Forelimb muscle (tissue), 1 donor: ENCODE data around the gene ACLY. TPM values are rescaled to one million over a fixed set of nuclear protein-coding genes. Genes with fewer than 3 reads are reported as not detected.
"Not testable (repeated sequence)": the region's sequence is repeated elsewhere in the genome, so short reads cannot be mapped to it uniquely, and the experiment has no call there.

Experiments
- DNase-seq: peaks from one replicate; pipeline ENCODE4 v3.0.0-alpha.2; 2013; ENCODE audit warnings: low read depth
- polyA plus RNA-seq: library from polyadenylated mRNA; unstranded; fragments of 120-200 nt; gene quantifications from one replicate; pipeline ENCODE4 v1.2.1, GENCODE V29; 2013; ENCODE audit not compliant: insufficient read length

Gene ACLY
- polyA plus RNA-seq, 1 donor: 44.4 TPM

DNA sequence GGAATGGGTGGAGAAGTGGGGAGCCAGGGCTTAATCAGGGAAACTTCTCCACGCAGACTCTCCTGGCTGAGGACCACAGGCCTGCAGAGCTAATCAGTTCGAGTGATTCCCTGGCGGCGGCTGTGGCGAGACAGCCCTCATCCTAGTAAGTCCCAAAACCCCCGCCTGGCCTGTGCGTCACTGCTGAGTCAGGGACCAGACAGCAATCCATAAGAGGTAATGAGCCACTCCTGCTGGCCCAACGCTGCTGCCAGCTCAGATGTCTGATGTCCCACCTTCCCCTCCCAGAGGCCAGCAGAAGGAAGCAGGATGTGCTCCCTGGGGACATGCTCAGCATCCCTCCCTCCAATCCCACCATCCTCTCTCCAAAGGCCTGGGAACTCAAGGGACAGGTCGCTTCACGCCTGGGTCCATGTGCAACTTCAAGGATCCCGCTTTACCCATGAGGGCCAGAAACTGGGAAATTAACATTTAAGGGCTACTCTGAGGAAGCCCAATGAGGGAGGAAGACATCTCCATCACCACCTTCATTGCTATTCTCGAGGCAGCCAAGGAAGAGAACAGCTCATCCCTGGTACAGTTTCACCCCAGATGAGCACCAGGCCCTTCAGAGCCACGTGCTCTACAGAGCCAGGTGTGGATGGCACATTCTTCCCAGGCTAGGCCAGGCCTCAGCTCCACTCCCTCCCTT is 7.9 kb downstream of the ACLY start:
- no peak for DNase-seq

DNA sequence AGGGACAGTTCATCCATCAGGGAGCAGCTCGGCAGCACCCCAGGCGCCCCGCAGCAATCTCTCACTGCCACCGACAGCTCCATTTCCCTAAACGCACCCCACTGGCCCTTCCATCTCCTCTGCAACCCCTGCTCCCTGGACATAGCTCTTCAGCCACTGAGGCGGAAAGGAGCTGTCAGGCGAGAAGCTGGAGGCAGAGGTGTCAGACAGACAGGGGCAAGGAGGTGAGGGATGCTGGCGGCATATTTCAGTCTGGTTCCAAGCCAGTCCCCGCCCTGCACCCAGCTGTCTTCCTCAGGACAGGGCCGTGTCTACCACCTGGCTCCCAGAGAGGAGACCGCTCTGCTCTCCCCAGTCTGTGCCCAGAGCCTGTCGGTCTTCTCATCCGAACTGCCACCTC is 9.7 kb downstream of the ACLY start:
- no peak for DNase-seq

GRCh38 chr17:41907633-41908539 is 10.9 kb downstream of the ACLY start:
- no peak for DNase-seq

- DNase-seq: no peak
Observed at GRCh38 chr17:41907185-41907556, 11.6 kb downstream of the ACLY start.

DNA sequence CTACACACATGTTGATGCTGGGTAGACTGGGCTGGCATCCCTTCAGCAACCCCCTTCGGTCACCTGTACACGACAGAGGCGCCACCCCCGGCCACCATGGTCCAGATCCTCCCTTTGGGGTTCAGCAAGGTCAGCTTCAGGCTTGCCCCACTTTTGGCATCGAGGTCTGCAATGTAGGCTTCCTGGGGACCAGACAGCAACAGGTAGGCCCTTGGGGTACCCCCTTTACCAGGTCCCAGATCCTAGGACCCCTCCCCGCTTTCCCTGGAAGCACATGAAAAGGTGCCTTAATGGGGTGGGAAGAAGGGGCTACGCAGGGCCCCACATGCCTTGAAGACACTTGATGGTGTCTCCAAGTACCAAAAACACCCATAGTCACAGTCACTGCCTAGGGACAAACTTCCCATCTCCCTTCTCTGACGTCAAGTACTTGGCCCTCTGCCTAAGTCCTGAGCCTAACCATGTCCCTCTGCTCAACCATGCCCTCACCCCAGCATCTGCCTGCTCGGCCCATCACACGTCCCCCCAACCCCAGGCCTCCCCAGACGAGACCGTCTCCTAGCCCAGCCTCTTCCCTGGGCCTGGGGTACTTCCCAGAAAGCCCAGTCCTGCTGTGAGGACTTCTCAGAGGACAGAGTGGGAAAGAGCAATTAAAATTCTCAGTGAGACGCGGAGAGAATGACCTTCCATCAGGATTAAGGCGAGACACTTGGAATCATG is 12.1 kb downstream of the ACLY start:
- no peak for DNase-seq

DNA sequence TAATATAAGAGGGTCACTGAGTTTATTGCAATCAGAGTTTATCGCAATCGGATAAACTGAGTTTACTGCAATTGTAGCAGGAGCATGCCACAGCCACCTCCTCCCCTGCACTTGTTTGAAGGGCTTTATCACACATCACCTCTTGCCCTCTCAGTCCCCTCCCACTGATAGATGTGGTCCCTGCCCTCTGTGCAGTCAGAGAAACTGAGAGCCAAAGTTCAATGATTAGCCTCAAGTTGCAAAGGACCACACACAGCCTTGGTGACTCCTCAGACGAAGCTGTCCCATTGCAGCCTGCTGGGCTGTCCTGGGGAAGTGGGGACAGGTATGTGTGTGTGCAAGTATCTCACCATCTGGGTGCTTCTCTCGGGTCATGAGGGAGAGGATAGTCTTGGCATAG is 13.6 kb downstream of the ACLY start:
- DNase-seq: no peak

- DNase-seq: no peak
Observed at GRCh38 chr17:41904242-41904841, 14.4 kb downstream of the ACLY start.

DNA sequence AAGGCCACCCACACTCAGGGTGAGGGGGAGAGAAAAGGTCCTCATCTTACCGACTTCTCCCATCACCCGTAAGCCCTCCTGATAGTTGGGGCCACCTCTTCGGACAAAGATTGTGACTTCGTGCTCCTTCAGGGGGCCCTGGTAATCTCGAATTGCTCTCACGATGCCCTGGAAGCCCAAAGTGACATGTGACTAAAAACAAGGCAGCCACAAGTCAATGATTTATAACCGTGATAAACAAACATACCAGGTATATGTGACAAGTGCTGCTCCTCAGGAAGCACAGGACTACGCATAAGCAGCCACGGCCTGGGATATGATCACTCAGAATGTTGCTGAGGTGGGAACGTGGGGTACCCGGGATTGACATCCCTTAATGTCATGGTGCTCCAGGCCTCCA is 17.1 kb downstream of the ACLY start:
- no peak for DNase-seq

DNA sequence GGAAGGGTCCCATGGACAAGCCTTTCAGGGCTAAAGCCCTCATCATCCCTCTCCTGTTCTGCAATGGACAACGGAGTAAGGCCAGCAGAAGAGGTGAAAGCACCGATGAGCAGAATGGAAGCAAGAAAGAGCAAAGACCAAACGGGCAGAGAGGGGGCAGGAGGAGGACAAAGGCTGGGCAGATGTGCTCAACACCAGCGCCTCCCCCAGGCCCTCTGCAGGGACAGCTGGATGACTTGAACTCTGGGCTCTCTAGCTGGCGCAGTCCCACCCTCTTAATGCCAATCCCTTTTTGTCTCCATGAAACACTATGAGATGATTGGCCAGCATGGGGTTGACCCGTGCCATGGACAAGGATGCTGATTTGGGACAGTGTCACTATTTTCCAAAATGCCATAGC is 22.0 kb downstream of the ACLY start:
- no peak for DNase-seq

DNA sequence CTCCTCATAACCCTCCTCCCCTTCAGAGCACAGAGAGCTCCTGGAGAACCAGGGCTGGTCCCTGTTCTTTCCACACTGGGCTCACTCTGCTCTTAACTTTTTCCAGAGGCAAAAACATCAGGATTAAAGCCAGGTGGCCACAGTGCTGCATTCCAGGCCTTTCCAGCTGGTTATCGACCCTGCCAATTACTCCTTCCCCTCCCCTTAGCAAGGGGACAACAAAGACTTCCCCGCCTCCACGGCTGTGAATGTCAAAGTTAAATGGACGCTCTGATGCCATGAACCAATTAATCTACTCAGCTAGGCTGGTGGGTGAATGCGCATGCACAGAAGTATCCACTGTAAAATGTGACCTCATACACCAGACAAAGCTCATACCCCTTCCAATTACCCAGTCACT is 23.1 kb downstream of the ACLY start:
- DNase-seq: no peak

GRCh38 chr17:41894791-41895331 is 23.9 kb downstream of the ACLY start:
- DNase-seq: no peak

DNA sequence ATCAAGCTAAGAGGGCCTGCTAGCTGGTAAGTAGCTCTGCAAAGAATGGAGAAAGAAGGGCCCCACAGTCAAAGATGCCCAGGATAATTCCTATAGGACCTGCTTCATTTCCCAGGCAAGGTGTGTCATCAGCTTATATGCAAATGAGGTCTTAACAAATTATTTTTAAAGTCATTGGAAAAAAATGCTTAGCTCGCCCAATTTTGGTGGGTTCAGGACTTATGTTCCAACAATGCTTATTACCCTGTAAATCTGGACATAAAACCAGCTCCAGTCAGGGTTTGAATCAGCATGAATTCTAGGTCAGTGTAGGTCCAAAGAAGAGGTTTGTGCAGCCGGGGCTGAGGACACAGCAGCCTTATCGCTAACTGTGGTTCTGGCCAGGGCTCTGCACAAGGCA is 25.4 kb downstream of the ACLY start:
- DNase-seq: no peak

- DNase-seq: no peak
Observed at GRCh38 chr17:41892021-41892376, 26.8 kb downstream of the ACLY start.

GRCh38 chr17:41891135-41892020 is 27.4 kb downstream of the ACLY start:
- DNase-seq: no peak

DNA sequence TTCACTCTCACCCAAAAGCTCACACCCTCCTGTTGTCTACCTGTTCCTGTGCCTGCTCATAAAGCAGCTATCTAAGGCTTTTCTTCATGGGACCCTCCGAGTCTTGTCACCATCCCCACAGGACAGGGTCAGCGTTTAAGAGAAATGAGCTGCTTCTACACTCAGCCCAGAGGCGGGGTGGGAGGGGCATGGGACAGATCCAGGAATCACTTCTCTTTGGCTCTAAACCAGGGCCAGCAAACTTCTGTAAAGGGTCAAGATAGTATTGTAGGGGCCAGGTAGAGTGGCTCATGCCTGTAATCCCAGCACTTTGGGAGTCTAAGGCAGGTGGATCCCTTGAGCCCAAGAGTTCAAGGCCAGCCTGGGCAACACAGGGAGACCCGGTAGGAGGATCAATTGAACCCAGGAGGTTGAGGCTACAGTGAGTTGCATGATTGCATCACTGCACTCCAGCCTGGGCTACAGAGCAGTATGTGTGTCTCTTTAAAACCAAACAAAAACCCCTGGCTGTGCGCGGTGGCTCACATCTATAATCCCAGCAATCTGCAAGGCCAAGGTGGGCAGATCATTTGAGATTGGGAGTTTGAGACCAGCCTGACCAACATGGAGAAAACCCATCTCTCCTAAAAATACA is 30.3 kb downstream of the ACLY start:
- DNase-seq: no peak

DNA sequence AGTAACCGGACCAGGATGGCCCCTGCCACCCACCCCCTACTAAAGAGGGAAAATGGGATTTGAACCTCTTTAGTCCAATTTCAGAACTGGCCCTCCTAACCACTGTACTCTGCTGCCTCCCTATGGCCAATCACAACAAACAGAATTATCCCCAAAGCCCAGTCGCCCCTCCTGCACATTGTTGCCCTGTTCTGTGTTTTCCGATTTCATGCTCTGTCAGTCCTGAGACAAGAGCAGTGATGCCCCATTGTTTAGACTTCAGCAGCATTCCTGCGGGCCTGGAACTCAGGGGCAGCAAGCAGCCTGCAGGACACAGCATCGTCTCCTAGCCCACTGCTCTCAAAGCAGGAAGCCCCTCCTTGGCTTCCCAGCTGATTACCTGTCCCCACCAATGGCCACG is 33.0 kb downstream of the ACLY start:
- DNase-seq: no peak

DNA sequence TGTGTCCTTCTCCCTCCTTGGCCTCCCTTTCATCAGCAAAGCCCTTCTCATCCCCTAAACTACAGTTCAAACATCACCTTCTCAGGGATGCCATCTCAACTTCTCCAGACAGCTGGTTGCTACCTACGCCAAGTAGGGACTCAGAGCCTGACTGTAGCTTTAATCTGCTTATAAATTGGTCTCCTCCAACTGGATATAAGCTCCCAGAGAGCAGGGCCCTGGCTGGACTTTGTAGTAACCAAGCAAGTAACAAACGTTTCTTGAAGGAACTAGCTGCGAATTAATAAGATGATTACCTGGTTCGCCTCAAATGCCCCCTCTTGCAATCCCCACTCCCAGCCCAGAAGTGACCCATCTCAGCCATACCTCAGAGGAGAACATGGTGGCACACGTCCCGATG is 36.0 kb downstream of the ACLY start:
- DNase-seq: no peak

DNA sequence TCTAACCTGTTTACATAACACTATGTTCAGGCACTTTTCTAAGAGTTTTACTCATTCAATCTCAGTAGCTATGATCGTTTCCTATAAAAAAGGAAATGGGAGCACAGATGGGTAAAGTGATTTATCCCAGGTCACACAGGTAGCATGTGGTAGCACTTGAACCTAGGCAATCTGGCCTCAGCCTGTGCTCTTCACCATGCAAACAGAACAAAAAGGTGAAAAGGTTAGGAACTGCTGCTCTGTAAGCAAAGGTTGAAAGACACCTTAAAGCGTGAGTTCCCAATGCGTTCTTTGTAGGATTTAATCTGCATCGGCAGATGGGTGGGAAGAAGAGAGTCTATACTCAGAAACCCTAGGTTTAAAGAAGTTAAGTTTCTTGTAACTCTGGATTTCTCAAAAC is 38.6 kb downstream of the ACLY start:
- no peak for DNase-seq

DNA sequence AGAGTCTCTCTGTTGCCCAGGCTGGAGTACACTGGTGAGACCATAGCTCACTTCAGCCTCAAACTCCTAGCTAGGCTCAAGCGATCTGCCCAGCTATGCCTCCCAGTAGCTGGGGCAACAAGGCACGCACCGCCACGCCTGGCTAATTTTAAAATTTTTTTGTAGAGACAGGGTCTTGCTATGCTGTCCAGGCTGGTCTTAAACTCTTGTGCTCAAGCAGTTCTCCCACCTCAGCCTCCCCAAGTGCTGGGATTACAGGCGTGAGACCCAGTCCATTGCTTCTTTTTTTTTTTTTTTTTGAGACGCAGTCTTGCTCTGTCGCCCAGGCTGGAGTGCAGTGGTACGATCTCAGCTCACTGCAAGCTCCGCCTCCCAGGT is 44.5 kb downstream of the ACLY start:
- DNase-seq: not testable (repeated sequence)

DNA sequence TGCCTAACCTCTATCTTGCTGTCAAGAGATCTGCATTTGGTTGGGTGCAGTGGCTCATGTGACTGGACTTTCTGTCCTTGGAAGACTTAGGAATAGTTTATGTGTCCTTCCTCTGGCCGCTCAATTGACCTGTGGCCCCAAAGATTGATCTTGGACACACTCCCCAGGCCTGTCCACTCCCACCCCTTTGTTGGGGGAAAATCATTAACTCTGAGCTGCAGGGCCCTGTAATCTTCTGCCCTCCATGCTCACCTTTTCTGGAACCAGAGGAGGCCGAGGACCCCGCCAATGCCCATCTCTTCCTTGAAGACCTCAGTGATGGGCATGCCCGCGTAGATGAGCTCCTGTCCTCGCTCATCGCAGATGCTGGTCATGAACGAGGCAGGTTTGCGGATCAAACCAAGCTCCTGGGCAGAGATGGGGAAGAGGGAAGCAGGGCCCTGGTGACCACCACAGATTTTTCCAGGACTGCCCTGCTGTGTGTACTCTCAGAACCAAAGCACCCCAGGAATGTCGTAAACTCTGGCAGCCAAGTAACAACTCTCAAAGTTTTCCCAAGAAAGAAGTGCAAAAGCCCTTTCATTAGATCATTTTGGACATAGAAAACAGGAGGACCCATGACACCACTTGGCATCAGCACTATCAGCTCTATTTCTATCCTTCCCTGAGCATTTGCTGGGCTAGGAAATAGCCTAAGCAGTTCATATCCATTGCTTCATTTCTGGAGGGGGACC is 45.0 kb downstream of the ACLY start:
- no peak for DNase-seq
